Mesenchymal stem cell (in vitro differentiated cells and primary cell): ENCODE data around the gene DNAJB11.

Experiments
- DNase-seq: peaks from one replicate; pipeline ENCODE4 v3.0.0-alpha.2; 2013
- H2AFZ ChIP-seq: one replicate; pipeline ENCODE4 v1.6.1; 2013; ENCODE audit warnings: low read depth, mild to moderate bottlenecking, control low read depth, inconsistent platforms, low read length, moderate library complexity
- H2AK5ac ChIP-seq: 2 replicates; pipeline ENCODE4 v1.6.1; 2013; ENCODE audit warnings: low read length, moderate library complexity, mild to moderate bottlenecking, inconsistent platforms; ENCODE audit not compliant: severe bottlenecking
- H2BK120ac ChIP-seq: one replicate; pipeline ENCODE4 v1.6.1; 2013; ENCODE audit warnings: low read depth, mild to moderate bottlenecking, inconsistent platforms, low read length, moderate library complexity
- H2BK12ac ChIP-seq, 2 experiments: one replicate each; pipeline ENCODE4 v1.6.1; 2013; ENCODE audit warnings: inconsistent platforms in 2 of 2, low read length in 2 of 2, mild to moderate bottlenecking in 2 of 2, moderate library complexity in 2 of 2, control low read depth in 1 of 2
- H2BK15ac ChIP-seq: one replicate; pipeline ENCODE4 v1.6.1; 2013; ENCODE audit warnings: mild to moderate bottlenecking, low read depth, inconsistent platforms; ENCODE audit not compliant: poor library complexity, severe bottlenecking
- H2BK5ac ChIP-seq: 2 replicates; pipeline ENCODE4 v1.6.1; 2013; ENCODE audit warnings: low read depth, mild to moderate bottlenecking, low read length, control low read depth, inconsistent platforms; ENCODE audit not compliant: poor library complexity, severe bottlenecking
- H3K14ac ChIP-seq, 2 experiments: one replicate each; pipeline ENCODE4 v1.6.1; 2013; ENCODE audit warnings: inconsistent platforms in 2 of 2, low read length in 2 of 2, control low read depth in 1 of 2, mild to moderate bottlenecking in 1 of 2, moderate library complexity in 1 of 2
- H3K18ac ChIP-seq, 2 experiments: one replicate each; pipeline ENCODE4 v1.6.1; 2013; ENCODE audit warnings: inconsistent platforms in 2 of 2, low read length in 2 of 2, control low read depth in 1 of 2, low read depth in 1 of 2, mild to moderate bottlenecking in 1 of 2
- H3K23ac ChIP-seq, 2 experiments: one replicate each; pipeline ENCODE4 v1.6.1; 2013; ENCODE audit warnings: inconsistent platforms in 2 of 2, low read length in 2 of 2, mild to moderate bottlenecking in 2 of 2, moderate library complexity in 2 of 2, control low read depth in 1 of 2
- H3K27ac ChIP-seq: 2 replicates; pipeline ENCODE4 v1.5.1; 2013; ENCODE audit warnings: mild to moderate bottlenecking, moderate library complexity, low read length, control low read depth, inconsistent platforms; ENCODE audit not compliant: poor library complexity, severe bottlenecking
- H3K27me3 ChIP-seq, 2 experiments: 2 replicates each; pipeline versions ENCODE4 v1.6.1 to v1.7.0; 2013; ENCODE audit warnings: low read length in 2 of 2, mild to moderate bottlenecking in 2 of 2, moderate library complexity in 2 of 2, control low read depth in 1 of 2, inconsistent platforms in 1 of 2; ENCODE audit not compliant: control insufficient read depth in 1 of 2, insufficient read depth in 1 of 2
- H3K36me3 ChIP-seq, 2 experiments: 2 replicates each; pipeline versions ENCODE4 v1.6.1 to v1.7.0; 2013; ENCODE audit warnings: low read length in 2 of 2, control low read depth in 1 of 2, inconsistent platforms in 1 of 2, low read depth in 1 of 2, mild to moderate bottlenecking in 1 of 2; ENCODE audit not compliant: insufficient read depth in 2 of 2, control insufficient read depth in 1 of 2
- H3K4ac ChIP-seq, 2 experiments: one replicate each; pipeline ENCODE4 v1.6.1; 2013; ENCODE audit warnings: inconsistent platforms in 2 of 2, low read length in 2 of 2, mild to moderate bottlenecking in 2 of 2, moderate library complexity in 2 of 2, control low read depth in 1 of 2, low read depth in 1 of 2
- H3K4me1 ChIP-seq: 2 replicates; pipeline ENCODE4 v1.6.1; 2013; ENCODE audit warnings: low read depth, low read length, control low read depth; ENCODE audit not compliant: control insufficient read depth, insufficient read depth
- H3K4me2 ChIP-seq: 2 replicates; pipeline ENCODE4 v1.6.1; 2013; ENCODE audit warnings: low read length, mild to moderate bottlenecking, inconsistent platforms; ENCODE audit not compliant: poor library complexity, severe bottlenecking
- H3K4me3 ChIP-seq, 2 experiments: 2 replicates each; pipeline versions ENCODE4 v1.5.1 to v1.7.0; 2013; ENCODE audit warnings: low read length in 2 of 2, mild to moderate bottlenecking in 2 of 2, control low read depth in 1 of 2, low read depth in 1 of 2; ENCODE audit not compliant: insufficient read depth in 1 of 2
- H3K79me1 ChIP-seq: replicated peaks from 2 replicates; pipeline ENCODE4 v1.6.1; 2013; ENCODE audit warnings: mild to moderate bottlenecking, control low read depth, low read length, inconsistent platforms; ENCODE audit not compliant: poor library complexity, severe bottlenecking
- H3K9ac ChIP-seq: 2 replicates; pipeline ENCODE4 v1.7.0; 2013; ENCODE audit warnings: mild to moderate bottlenecking, low read length, moderate library complexity
- H3K9me3 ChIP-seq: 2 replicates; pipeline ENCODE4 v1.7.0; 2013; ENCODE audit warnings: mild to moderate bottlenecking, low read length; ENCODE audit not compliant: control insufficient read depth
- H4K8ac ChIP-seq: one replicate; pipeline ENCODE4 v1.6.1; 2013; ENCODE audit warnings: inconsistent platforms, mild to moderate bottlenecking, low read length, moderate library complexity
- H4K91ac ChIP-seq: one replicate; pipeline ENCODE4 v1.6.1; 2013; ENCODE audit warnings: mild to moderate bottlenecking, low read length, inconsistent platforms
- WGBS: methylation state at CpG from one replicate; pipeline ENCODE4 v1.1.7; 2013; ENCODE audit warnings: mixed read lengths; 5-methylcytosine and 5-hydroxymethylcytosine counted together

Gene DNAJB11

GRCh38 chr3:186605561-186606545, 35.3 kb downstream of the DNAJB11 start:
- no peaks in the 10 kb centered on the region for H3K79me1 ChIP-seq
- no peak overlapping the region for H2BK15ac ChIP-seq
- no peak overlapping the region for H4K91ac ChIP-seq
- no peak overlapping the region for H3K4ac ChIP-seq
- no peak overlapping the region for H4K8ac ChIP-seq
- H3K18ac ChIP-seq = no peak overlapping the region
- no peak overlapping the region for H3K14ac ChIP-seq
- no peak overlapping the region for H2AK5ac ChIP-seq
- H3K9me3 ChIP-seq = no peaks in the 10 kb centered on the region
- no peak overlapping the region for H3K4me3 ChIP-seq
- no peak overlapping the region for H3K9ac ChIP-seq
- no peak overlapping the region for H2BK12ac ChIP-seq
- no peak overlapping the region for H2AFZ ChIP-seq
- 94% methylated on average over 4 of the region's 5 CpGs for WGBS
- H3K27me3 ChIP-seq = peaks cover 5 to 31% of the 10 kb centered on the region in 2 experiments
- no peak overlapping the region for H3K23ac ChIP-seq
- H2BK120ac ChIP-seq = no peak overlapping the region
- no peak for DNase-seq
- H2BK5ac ChIP-seq = no peak overlapping the region
- H3K4me1 ChIP-seq = no peaks in the 10 kb centered on the region
- no peak overlapping the region for H3K4me2 ChIP-seq
- H3K27ac ChIP-seq = no peak overlapping the region
- no peaks in the 10 kb centered on the region for H3K36me3 ChIP-seq

- Histone ChIP-seq H2AFZ (no peak overlapping the region), H2AK5ac (no peak overlapping the region), H3K23ac (no peak overlapping the region), H3K27ac (no peak overlapping the region), H2BK120ac (no peak overlapping the region), H2BK12ac (no peak overlapping the region), H3K36me3 (no peaks in the 10 kb centered on the region), H3K27me3 (peaks cover 24 to 37% of the 10 kb centered on the region in 2 experiments), H3K9ac (no peak overlapping the region), H3K14ac (no peak overlapping the region), H3K4me3 (no peak overlapping the region), H2BK15ac (no peak overlapping the region), H3K4me2 (no peak overlapping the region), H3K9me3 (no peaks in the 10 kb centered on the region), H2BK5ac (no peak overlapping the region), H3K4ac (no peak overlapping the region), H4K8ac (no peak overlapping the region), H3K4me1 (no peaks in the 10 kb centered on the region), H4K91ac (no peak overlapping the region), H3K18ac (no peak overlapping the region), H3K79me1 (no peaks in the 10 kb centered on the region)
- 76% methylated on average over 2 of the region's 2 CpGs for WGBS
- DNase-seq = no peak
Observed at GRCh38 chr3:186608624-186609215, 38.2 kb downstream of the DNAJB11 start.

- Histone ChIP-seq H2AK5ac (no peak overlapping the region), H2BK120ac (no peak overlapping the region), H2AFZ (no peak overlapping the region), H3K79me1 (no peaks in the 10 kb centered on the region), H3K27me3 (peaks cover 29 to 36% of the 10 kb centered on the region in 2 experiments), H4K8ac (no peak overlapping the region), H3K23ac (no peak overlapping the region), H3K9ac (no peak overlapping the region), H3K36me3 (no peaks in the 10 kb centered on the region), H3K14ac (no peak overlapping the region), H2BK12ac (no peak overlapping the region), H3K4me3 (no peak overlapping the region), H3K4ac (no peak overlapping the region), H3K18ac (no peak overlapping the region), H3K4me2 (no peak overlapping the region), H2BK15ac (no peak overlapping the region), H3K4me1 (no peaks in the 10 kb centered on the region), H4K91ac (no peak overlapping the region), H3K27ac (no peak overlapping the region), H3K9me3 (no peaks in the 10 kb centered on the region), H2BK5ac (no peak overlapping the region)
- DNase-seq = no peak
- 97% methylated on average over 8 of the region's 8 CpGs for WGBS
Observed at GRCh38 chr3:186609247-186609868, 38.8 kb downstream of the DNAJB11 start.

- H3K9me3 ChIP-seq = no peaks in the 10 kb centered on the region
- H3K18ac ChIP-seq = no peak overlapping the region
- no peak overlapping the region for H3K4me3 ChIP-seq
- no peak overlapping the region for H3K4ac ChIP-seq
- H2AFZ ChIP-seq = no peak overlapping the region
- no peak overlapping the region for H2BK12ac ChIP-seq
- H2BK5ac ChIP-seq = no peak overlapping the region
- no peak overlapping the region for H3K14ac ChIP-seq
- no peak overlapping the region for H2BK15ac ChIP-seq
- no peak overlapping the region for H3K4me2 ChIP-seq
- H2AK5ac ChIP-seq = no peak overlapping the region
- no peak overlapping the region for H3K23ac ChIP-seq
- no peak for DNase-seq
- H4K91ac ChIP-seq = no peak overlapping the region
- H4K8ac ChIP-seq = no peak overlapping the region
- H3K9ac ChIP-seq = no peak overlapping the region
- H3K4me1 ChIP-seq = peaks cover 3% of the 10 kb centered on the region
- no peaks in the 10 kb centered on the region for H3K36me3 ChIP-seq
- no peak overlapping the region for H3K27ac ChIP-seq
- no peak overlapping the region for H2BK120ac ChIP-seq
- H3K27me3 ChIP-seq = peaks cover 27 to 33% of the 10 kb centered on the region in 2 experiments
- H3K79me1 ChIP-seq = peaks cover 2% of the 10 kb centered on the region
- 61% methylated on average over 5 of the region's 5 CpGs for WGBS
Observed at GRCh38 chr3:186612065-186612464, 41.5 kb downstream of the DNAJB11 start.
